HG02759 (cell line): Measurements from ENCODE around the gene YBEY.
A peak's percentile ranks its signal among the peaks of the same experiment; 100 is the strongest.
"Not testable (repeated sequence)": the region's sequence is repeated elsewhere in the genome, so short reads cannot be mapped to it uniquely, and the experiment has no call there.

ENCODE experiments used
- ATAC-seq: cut with Tn5 transposase; IDR thresholded peaks from one replicate; pipeline ENCODE4 v1.9.1; 2021; ENCODE audit warnings: mild to moderate bottlenecking, moderate library complexity; ENCODE audit not compliant: unreplicated experiment

The YBEY gene

DNA sequence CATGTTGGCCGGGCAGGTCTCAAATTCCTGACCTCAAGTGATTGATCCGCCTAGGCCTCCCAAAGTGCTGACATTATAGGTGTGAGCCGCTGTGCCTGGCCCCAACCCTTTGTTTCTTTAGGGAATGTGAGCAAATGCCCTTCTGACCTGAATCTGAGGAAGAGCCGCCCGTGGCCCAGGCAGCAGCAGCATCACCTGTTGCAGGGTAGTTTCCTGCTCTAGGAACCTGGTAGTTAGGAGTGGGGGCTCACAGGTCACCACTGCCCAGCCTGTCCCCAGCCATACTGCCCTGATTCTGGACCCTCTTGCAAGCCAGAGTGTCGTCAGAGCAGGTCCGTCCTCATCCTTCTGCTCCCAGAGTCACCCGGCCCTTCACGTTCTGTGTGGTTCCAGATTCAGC is 13.0 kb downstream of the YBEY start:
- ATAC-seq, result no peak

DNA sequence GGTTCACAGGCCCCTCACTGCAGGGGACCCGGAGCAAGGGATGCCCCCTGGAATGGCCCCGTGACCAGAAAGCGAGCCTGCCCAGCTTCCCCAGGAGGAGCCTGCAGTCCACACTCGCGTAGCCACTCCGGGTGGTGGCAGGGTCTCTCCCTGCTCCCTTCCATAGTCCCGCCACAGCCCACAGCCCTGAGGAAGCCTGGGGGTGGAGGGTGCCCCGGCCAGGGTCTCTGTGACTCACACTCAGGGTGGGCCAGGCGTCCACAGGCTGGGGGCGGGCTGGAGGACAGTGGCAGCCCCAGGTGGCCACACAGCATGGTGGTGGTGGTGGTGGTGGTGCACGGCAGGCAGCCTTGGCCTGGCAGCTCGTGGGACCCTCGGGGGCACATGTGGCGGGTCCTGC is 15.6 kb downstream of the YBEY start:
- no peak for ATAC-seq

DNA sequence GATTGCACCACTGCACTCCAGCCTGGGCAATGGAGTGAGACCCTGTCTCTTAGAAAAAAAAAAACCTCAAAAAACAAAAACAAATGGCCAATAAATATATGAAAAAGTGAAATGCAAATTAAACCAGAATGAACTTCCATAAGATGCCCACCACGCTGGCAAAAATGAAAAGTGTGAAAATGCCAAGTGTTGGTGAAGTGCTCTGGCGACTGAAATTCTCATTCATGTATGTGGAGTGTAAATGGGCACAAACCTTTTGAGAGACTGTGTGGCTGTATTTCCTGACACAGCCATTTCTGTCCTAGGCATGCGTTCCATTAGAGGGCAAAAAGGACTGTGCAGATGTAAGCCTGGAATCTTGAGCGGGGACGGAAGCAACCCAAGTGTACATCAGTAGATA is 18.3 kb downstream of the YBEY start:
- no peak for ATAC-seq

DNA sequence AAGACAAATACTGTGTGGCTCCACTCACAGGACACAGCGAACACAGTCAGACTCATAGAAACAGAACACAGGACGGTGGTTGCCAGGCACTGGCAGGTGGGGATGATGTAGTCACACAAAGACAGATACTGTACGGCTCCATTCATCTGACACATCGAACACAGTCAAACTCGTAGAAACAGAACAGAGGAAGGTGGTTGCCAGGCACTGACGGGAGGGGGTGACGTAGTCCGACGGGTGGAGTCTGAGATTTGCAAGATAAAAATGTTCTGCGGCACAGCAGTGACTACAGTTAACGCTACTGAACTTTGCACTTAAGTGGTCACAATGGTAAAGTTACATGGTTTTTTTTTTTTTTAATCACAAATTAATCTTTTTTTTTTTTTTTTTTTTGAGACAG is 18.8 kb downstream of the YBEY start:
- ATAC-seq, result no peak

DNA sequence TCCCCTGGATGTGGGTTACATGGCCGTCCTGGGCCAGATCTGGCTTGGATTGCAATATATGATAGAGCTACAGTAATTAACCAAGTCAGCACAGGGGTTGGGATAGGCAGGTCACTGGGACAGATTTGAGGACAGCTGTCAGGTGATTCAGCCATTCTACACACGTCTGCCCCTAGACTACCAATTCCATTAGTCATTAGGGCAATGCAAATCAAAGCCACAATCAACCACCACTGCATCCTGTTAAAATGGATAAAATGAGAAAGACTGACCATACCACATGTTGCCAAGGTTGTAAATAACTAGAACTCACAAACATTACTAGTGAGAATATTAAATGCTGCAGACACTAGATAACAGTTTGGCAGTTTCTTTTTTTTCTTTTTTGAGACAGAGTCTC is 21.5 kb downstream of the YBEY start:
- no peak for ATAC-seq

DNA sequence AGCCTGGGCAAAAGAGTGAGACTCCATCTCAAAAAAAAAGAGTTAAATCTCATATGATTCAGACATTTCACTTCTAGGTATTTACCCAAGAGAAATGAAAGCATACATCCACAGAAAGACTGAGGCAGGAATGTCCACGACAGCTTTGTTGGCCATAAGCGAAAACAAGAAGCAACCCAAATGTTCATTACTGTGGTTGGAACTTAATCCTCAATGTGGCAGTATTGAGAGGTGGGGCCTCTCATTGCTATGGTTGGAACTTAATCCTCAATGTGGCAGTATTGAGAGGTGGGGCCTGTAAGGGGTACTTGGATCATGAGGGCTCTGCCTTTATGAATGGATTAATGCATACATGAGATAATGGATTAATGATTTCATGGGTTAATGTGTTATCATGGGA is 22.3 kb downstream of the YBEY start:
- ATAC-seq, result no peak

DNA sequence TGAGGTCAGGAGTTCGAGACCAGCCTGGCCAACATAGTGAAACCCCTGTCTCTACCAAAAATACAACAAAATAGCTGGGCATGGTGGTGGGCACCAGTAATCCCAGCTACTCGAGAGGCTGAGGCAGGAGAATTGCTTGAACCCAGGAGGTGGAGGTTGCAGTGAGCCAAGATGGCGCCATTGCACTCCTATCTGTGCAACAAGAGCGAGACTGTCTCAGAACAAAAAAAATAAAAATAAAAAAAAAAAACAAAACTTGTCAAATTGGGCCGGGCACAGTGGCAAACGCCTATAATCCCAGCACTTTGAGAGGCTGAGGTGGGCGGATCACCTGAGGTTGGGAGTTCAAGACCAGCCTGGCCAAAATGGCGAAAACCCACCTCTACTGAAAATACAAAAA is 24.1 kb downstream of the YBEY start:
- ATAC-seq, result not testable (repeated sequence)

DNA sequence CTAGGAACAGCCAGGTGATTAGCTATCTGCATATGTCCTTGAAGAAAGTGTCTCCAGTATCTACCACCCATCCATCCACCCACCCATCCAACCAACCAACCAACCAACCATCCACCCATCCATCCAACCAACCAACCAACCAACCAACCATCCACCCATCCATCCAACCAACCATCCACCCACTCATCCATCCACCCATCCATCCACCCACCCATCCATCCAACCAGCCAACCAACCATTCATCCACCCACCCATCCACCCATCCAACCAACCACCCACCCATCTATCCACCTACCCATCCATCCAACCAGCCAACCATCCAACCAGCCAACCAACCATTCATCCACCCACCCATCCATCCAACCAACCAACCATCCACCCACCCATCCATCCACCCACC is 25.4 kb downstream of the YBEY start:
- ATAC-seq, result no peak

DNA sequence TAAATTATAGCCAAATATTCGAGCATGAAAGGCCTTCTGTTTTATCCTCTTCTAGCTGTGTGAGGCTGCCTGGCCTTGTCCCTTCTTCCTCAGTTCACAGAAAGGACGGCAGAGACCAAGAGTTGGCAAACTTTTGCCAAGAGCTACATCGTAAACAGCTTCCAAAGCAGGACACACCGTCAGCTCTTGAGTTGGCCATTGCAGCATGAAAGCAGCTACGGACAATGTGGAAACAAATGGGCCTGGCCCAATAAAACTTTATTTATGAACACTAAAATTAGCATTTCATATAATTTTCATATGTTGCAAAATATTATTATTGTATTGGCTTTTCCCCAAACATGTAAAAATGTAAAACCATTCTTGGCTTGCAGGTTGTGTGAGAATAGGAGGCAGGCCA is 26.8 kb downstream of the YBEY start:
- ATAC-seq, result no peak

DNA sequence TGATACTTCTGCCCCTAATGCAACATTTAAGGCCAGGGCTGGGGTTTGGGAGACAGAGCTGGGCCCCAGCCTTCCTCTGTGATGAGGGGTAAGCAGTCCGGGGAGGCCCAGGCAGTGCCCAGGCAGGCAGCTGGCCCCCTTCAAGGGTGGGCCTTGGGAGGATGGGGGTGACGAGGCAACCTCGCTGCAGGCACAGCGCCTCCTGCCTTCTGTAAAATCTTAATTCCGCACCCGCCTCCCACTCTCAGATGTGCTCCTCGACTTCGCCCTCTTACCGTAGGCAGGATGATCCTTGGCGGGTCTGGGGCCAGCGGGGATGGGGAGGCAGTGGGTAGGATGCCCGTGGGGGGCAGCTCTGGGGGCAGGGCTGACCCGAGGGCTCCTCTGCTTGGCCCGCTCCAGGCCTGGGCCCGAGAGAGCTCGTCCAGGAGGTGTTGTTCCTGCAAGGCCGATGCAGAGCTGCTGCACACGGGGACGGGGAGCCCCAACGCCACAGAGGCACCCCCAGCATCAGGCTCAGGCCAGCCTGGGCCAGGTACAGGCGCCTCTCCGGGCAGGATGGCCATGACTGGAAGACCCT is 28.4 kb downstream of the YBEY start:
- ATAC-seq, result no peak

DNA sequence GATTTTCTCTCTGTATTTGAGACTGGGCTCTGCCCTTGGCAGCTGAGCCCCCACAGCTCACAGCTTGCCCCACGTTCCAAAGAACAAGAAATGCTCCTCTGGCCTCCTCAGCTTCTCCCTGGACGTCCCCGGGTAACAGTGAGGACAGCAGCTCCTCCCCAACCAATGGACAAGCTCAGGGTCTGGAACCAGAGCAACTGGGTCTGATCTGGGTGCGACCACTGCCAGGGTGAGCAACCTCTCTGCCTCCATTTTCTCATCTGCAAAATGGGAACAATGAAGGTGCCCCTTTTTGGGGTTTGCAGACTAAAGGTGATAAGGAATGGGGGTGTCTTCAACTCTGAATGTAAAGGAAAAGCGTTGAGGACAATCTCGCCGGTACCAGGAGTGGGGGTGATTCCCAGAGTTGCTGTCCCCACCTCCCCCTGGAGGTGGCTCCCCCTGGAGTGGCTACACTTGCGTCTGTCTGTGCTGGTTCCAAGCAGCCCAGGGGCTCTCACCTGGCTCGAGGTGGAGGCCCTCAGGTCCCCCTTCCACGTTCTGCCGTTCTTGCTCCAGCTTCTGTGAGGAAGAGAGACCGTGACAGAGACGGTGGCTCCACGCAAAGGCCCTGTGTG is 30.7 kb downstream of the YBEY start:
- ATAC-seq, result no peak

DNA sequence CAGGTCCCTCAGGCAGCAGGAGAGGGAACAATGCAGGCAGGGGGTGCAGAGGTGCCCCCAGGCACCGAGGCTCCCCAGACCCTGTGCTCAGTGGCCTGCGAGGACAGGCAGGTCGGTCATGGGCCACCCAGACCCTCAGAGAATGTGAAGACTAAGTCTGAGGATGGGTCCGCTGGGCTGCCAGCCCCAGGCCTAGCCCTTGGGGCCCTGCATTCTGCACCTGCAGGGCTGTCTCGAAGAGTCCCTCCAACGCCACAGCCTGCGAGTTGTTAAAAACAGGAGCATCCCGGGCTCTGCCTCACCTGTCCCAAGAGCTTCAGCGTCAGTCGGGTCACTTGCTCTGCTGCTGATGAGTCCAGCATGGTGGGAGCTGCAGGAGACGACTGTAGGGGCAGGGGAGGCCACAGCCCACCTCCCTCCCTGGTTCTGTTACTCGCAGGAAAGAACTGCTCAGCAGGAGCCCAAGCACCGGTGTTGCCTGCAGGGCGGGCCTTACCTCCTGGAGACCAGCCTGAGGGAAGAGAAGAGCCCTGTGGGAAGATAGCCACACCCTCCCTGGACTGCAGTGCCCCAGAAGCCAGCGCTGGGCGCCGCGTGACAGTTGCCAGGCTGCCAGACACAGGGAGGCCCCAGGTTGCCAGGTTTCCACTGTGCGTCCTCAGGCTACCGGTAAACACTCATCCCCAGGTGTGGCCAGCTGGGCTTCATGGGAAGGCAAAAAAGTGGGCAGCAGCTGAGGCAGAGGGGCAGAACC is 31.7 kb downstream of the YBEY start:
- no peak for ATAC-seq

DNA sequence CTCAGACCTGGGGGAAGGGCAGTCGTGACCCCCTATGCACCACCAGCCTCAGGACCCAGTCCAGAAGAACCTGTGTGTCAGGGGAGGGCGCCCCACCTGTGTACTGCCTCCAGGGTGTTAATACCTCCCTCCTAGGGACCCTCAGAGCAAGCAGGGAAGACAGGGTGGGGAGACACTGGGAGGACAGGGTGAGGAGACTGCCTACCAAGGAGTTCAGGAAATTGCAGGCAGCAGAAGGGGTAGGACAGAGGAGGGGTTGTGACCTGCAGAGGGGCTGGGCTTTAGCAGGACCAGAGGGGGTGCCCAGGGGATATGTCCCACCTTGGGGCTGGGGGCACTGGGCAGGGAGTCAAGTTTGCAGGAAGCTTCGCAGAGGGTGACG is 32.3 kb downstream of the YBEY start:
- no peak for ATAC-seq

DNA sequence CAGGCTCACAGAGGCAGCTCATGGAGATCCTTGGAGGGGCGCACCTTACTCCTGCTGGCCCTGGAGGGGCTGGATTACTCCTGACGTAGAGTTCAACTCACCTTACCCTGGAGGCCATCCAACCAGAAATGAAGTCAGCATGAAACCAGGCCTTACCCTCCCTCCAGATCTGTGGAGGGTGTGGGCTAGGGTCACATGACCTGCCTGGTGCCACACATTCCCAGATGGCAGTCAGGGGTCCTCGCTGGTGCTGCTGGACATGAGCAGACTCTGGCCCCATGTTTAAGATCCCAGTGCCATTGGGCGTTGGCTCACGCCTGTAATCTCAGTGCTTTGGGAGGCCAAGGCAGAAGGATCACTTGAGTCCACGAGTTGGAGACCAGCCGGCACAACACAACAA is 33.0 kb downstream of the YBEY start:
- ATAC-seq, result no peak

DNA sequence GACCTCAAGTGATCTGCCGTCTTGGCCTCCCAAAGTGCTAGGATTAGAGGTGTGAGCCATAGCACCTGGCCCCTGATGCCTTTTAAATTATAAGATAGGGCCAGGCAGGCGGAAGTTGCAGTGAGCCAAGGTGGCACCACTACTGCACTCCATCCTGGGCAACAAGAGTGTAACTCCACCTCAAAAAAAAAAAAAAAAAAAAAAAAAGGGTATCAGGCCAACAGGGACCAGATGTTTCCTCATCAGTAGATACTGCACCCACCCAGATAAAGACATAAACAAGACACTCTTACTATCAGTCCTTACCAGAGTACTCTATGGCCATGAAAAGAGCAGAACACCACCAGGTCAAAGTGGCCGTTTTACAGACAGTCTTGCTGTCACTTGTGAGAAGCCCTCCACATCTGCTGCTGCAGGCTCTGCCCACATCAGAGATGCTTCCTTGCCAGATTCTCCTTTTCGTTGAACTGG is 34.2 kb downstream of the YBEY start:
- ATAC-seq, result no peak

DNA sequence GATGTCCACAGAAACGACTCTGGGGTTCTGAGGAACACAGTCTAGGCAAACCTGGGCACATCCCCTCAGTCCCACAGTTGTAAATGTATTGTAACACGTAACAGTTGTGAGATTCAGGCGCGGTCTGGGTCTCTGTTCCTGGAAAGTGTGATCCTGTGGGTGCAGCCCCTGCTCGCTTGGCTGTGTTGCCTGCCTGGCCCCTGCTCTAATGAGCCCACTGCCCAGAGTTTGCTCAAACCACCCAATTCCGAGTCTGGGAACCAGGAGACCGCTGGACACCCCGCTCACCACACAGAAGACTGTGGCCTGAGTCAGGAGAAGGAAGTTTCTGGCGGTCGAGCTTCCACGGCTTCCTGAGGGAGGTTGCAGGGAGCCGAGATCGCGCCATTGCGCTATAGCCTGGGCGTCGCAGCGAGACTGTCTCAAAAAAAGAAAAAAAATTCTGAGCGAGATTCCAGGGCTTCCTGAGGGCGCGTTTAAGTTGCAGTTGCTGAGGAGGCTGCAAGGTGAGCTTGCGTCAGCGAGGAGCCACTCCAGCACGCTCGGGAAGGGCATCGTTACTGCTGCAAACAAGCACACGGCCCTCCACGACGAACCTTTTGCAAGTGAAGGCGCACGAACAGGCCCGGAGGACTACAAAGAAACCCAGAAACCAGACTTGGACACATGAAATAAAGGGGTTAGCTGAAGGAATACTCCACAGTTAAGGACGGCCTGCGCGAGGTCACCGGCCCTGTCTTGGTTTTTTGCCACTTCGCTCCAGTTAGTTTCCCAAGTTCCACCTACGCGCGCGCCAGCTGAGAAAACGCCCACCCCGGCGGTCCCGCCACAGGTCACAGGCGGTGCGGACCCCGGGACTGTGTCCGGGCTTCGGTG is 36.4 kb downstream of the YBEY start:
- no peak for ATAC-seq

DNA sequence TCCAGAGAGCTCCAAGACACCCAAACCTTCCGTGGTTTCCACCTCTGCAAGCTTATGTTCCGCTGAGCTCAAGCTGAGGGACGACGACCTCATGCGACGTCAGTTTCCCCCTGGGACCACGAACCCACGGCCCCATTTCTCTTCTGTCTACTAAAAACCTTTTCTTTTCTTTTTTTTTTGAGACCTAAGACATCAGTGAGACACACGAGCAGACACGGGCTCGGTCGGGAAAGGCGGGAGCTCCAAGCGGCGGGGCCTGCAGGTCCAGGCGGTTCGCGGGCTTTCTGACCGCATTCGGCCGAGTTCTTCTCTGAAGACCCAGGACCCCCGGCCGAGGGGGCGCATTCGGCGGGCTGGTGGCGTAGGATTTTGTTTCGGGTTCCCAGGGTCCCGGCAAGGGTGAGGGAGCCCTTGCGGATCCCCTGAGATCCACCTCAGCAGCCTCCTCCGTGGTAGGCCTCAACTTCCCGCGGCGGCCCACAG is 37.1 kb downstream of the YBEY start:
- no peak for ATAC-seq

DNA sequence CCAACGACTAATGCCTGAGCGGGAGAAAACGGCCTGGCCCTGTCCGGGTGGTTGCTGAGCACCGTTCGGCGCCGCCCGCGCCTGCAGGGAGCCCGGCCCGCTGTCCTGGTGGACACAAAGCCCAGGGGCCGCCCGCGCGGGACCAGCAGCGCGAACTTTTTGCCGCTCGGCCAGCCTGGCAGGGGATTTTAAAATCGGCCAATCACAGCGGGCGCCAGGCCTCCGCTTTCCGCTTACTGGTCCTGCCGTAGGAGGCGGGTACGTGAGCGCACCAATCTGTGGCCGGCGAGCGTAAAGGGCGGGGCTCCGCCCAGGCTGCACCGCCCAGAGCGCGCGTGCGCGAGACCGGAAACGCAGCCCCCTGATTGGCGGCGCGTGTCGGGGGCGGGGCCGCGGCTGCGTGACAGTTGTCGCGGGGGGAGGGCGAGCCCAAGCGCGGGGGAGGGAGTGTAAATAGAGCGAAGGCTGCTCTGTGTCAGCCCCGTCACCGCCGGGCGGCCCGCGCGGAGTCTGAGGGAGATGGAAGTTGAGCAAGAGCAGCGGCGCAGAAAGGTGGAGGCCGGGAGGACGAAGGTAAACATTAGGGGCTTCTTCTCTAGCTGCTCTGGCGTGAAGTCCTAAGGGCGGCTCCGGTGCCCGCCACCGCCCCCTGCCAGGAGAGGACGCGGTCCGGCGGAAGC is 37.7 kb downstream of the YBEY start, which contains the start of the genes C21orf58 and PCNT:
C21orf58 (minus strand) TSS at position 161 of the 680 bp plus-strand sequence. CDS start 1,132 bp downstream, outside the sequence.
PCNT (plus strand) TSS at position 447 of the 680 bp plus-strand sequence; CDS start at position 520, 73 bp downstream.
- ATAC-seq, result peak; percentile 80

DNA sequence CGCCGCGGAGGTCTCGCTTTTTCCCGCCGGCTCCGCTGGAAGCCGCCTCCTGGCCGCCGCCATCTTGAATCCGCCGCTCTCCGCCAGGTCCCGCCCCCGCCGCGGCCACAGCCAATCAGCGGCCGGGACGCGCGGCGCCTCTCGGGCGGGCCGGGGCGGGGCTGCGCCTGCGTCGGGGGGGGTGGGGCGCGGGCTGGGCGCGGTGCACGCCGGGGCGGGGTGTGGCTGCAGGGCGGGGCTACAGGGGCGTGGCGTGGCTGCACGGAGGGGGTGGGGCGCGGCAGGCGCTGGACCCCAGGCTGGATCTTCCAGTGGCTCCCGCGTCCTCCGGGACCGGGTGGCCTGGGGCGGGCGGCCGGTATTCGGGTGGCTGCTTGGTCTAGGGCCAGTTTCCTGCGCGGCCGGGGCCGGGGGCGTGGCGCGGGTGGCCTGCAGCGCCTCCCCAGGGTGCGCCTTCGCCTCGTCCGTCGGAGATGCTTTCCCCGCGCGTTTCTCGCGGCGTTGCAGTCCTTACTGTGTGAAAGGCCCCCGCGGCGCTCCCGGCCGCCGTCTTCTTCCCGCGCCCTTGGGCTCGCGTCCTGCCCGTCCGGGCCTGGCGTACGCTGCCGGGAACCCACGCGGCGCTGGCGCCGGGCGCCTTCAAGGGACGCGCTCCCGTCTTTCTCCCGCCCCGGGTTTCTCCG is 38.4 kb downstream of the YBEY start:
- peak; percentile 65 for ATAC-seq
